Progenitor cell of endocrine pancreas (in vitro differentiated cells): Measurements from ENCODE around the gene C4orf36. TPM values are rescaled to one million over a fixed set of nuclear protein-coding genes. Genes with fewer than 3 reads are reported as not detected.

Experiments used
- DNase-seq: peaks from one replicate; pipeline ENCODE4 v3.0.0; 2021; ENCODE audit warnings: low spot score; ENCODE audit not compliant: unreplicated experiment
- H3K27ac Mint-ChIP-seq: 2 replicates; pipeline ENCODE4 v1.8.0; 2021; ENCODE audit warnings: mild to moderate bottlenecking, moderate library complexity, mixed read lengths
- H3K27me3 Mint-ChIP-seq: 2 replicates; pipeline ENCODE4 v1.8.0; 2021; ENCODE audit warnings: mixed read lengths
- H3K36me3 Mint-ChIP-seq: 2 replicates; pipeline ENCODE4 v1.8.0; 2022; ENCODE audit warnings: mixed read lengths; ENCODE audit not compliant: insufficient read depth
- H3K4me1 Mint-ChIP-seq: 2 replicates; pipeline ENCODE4 v1.8.0; 2021; ENCODE audit warnings: low read depth, mixed read lengths
- H3K4me3 Mint-ChIP-seq: 2 replicates; pipeline ENCODE4 v1.8.0; 2021; ENCODE audit warnings: low read depth, mild to moderate bottlenecking, moderate library complexity, mixed read lengths
- H3K9me3 Mint-ChIP-seq: 2 replicates; pipeline ENCODE4 v1.8.0; 2021; ENCODE audit warnings: low read depth, mixed read lengths
- total RNA-seq: library from RNA; stranded (reverse); gene quantifications from 2 replicates; pipeline ENCODE4 v1.2.1, GENCODE V29; 2021
- TF ChIP-seq, protein P1 (sequence below): fragments of 200-600 bp; sonication (generic); IDR thresholded peaks from one replicate; pipeline ENCODE4 v1.5.0; 2021; ENCODE audit warnings: antibody characterized with exemption, mild to moderate bottlenecking; ENCODE audit not compliant: unreplicated experiment

C4orf36 gene
- total RNA-seq, 1 donor from 2014 or later, result 2.0 TPM

DNA sequence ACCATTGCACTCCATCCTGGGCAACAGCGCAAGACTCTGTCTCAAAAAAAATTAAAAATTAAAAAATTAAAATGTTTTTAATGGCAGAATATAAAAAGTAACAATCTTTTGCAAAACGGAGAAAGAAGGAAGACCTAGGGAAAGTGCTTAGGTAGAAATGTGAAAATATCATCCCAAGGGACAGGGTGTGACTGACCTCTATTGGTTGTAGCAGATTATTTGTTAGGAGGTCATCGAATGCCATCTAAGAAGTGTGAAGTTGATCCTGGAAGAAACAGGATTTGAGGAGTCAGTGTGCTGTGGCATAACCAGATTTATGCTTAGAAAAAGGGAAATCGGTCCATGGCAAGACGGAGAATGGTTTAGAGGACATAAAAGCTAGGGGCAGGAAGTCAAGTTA, 18.1 kb upstream of the C4orf36 start:
- no peak for DNase-seq
- Mint-ChIP-seq H3K27ac (no peak overlapping the region), H3K27me3 (no peaks in the 10 kb centered on the region), H3K9me3 (no peaks in the 10 kb centered on the region), H3K36me3 (no peaks in the 10 kb centered on the region), H3K4me1 (peaks cover 3% of the 10 kb centered on the region), H3K4me3 (no peak overlapping the region)
- TF ChIP-seq, protein P1, sequence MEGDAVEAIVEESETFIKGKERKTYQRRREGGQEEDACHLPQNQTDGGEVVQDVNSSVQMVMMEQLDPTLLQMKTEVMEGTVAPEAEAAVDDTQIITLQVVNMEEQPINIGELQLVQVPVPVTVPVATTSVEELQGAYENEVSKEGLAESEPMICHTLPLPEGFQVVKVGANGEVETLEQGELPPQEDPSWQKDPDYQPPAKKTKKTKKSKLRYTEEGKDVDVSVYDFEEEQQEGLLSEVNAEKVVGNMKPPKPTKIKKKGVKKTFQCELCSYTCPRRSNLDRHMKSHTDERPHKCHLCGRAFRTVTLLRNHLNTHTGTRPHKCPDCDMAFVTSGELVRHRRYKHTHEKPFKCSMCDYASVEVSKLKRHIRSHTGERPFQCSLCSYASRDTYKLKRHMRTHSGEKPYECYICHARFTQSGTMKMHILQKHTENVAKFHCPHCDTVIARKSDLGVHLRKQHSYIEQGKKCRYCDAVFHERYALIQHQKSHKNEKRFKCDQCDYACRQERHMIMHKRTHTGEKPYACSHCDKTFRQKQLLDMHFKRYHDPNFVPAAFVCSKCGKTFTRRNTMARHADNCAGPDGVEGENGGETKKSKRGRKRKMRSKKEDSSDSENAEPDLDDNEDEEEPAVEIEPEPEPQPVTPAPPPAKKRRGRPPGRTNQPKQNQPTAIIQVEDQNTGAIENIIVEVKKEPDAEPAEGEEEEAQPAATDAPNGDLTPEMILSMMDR, result no peak

DNA sequence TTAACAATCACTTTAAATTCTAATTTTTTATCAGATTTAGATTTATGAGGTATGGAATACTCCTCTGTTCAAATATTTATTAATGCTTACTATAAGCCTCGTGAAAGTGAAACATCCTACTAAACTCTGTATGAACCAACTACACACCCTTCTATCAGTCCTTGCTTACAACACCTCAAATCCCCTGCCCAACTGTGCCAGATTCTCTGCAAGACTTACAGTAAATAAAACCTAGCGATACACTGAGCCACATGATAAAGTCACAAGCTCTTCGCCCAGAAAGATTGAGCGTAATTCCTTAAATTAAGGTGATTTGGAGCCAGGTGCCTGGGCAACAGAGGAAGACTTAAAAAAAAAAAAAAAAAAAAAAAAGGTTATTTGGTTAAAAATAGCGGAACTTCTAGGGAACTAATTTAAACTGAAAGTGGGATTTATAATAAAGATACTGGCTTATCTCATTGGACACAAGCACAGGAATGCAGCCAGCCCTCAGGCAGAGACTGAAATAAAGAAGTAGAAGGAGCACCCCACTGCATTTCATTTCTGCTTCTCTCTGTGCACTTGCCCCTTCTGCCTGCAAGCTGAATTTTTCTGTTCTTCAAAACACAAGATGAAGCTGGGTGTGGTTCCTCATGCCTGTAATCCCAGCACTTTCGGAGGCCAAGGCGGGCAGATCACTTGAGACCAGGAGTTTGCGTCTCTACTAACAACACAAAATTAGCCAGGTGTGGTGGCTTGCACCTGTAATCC, 17.5 kb upstream of the C4orf36 start:
- no peak for DNase-seq
- H3K36me3 Mint-ChIP-seq, result no peaks in the 10 kb centered on the region
- TF ChIP-seq, protein P1, result no peak
- H3K4me3 Mint-ChIP-seq, result no peak overlapping the region
- no peaks in the 10 kb centered on the region for H3K9me3 Mint-ChIP-seq
- H3K27ac Mint-ChIP-seq, result no peak overlapping the region
- H3K4me1 Mint-ChIP-seq, result peaks cover 3% of the 10 kb centered on the region
- H3K27me3 Mint-ChIP-seq, result no peaks in the 10 kb centered on the region

DNA sequence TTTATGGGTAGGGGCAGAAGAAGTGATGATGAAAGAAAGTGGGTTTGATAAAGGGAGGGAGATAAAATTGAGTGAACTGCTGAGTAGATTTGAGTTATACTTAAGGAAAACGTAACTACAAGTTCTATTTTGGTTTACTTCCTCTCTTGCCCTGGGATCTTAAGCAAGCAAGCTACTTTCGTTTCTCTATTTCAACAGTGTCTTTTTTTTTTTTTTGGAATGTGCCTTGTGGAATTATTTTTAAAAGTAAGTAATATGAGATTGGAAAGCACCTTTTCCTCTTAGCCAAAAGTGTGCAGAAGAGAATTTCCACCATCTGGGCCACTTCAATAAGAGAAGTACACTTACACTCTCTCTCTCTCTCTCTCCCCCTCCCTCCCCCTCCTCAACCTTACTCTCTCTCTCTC, 16.0 kb upstream of the C4orf36 start:
- no peaks in the 10 kb centered on the region for H3K9me3 Mint-ChIP-seq
- TF ChIP-seq, protein P1, result no peak
- H3K4me1 Mint-ChIP-seq, result peaks cover 3% of the 10 kb centered on the region
- no peak for DNase-seq
- H3K27ac Mint-ChIP-seq, result no peak overlapping the region
- H3K4me3 Mint-ChIP-seq, result no peak overlapping the region
- no peaks in the 10 kb centered on the region for H3K27me3 Mint-ChIP-seq
- H3K36me3 Mint-ChIP-seq, result no peaks in the 10 kb centered on the region

DNA sequence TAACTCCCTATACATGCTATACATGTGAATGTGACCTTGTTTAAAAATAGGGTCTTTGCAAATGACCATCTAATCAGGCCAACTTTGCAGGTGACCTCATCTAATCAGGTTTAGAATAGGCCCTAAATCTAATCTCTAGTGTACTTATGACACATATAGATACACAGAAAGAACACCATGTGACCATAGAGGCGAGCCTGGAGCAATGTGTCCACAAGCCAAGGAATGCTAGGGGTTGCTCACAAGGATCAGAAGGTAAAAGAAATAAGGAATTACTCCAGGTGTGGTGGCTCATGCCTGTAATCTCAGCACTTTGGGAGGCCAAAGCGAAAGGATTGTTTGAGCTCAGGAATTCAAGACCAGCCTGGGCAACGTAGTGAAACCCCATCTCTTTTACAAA, 9.6 kb upstream of the C4orf36 start:
- Mint-ChIP-seq H3K9me3 (peaks cover 8% of the 10 kb centered on the region), H3K4me3 (no peak overlapping the region), H3K27me3 (no peaks in the 10 kb centered on the region)

DNA sequence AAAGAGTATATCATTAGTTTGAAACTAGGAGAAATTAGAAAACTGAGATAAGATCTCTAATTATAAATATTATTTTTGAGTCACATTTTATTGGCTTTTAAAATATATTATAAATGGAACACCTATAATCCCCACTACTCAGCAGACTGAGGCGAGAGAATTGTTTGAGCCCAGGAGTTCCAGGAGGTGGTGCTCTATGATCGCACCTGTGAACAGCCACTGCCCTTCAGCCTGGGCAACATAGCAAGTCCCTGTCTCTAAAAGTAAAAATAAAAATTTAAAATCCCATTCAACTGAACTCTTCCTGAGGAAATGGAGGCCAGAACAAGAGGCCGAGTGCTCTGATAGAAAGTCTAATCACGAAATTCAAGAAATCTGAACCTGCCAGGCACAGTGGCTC, 6.3 kb upstream of the C4orf36 start:
- Mint-ChIP-seq H3K27ac (no peak overlapping the region), H3K36me3 (peaks cover 2% of the 10 kb centered on the region), H3K9me3 (peaks cover 8% of the 10 kb centered on the region), H3K4me1 (no peaks in the 10 kb centered on the region), H3K27me3 (no peaks in the 10 kb centered on the region), H3K4me3 (no peak overlapping the region)
- DNase-seq, result no peak
- TF ChIP-seq, protein P1, result peak; percentile 48

More for the DNA sequence above, 9.6 kb upstream of the C4orf36 start:
- peaks cover 2% of the 10 kb centered on the region for H3K36me3 Mint-ChIP-seq
- TF ChIP-seq, protein P1, result no peak
- no peak for DNase-seq
- H3K4me1 Mint-ChIP-seq, result no peaks in the 10 kb centered on the region
- H3K27ac Mint-ChIP-seq, result peak overlapping the region; percentile 47
